Endothelial cell (in vitro differentiated cells): ENCODE measurements around the gene MCOLN3. TPM values are rescaled to one million over a fixed set of nuclear protein-coding genes. Genes with fewer than 3 reads are reported as not detected.

ENCODE experiments used
- DNase-seq: peaks from one replicate; pipeline ENCODE4 v3.0.0; 2021; ENCODE audit warnings: low spot score
- H3K27ac Mint-ChIP-seq: one replicate; pipeline ENCODE4 v1.8.0; 2021; ENCODE audit warnings: mixed read lengths, inconsistent platforms; ENCODE audit not compliant: unreplicated experiment
- H3K27me3 Mint-ChIP-seq: one replicate; pipeline ENCODE4 v1.8.0; 2021; ENCODE audit warnings: mild to moderate bottlenecking, moderate library complexity, mixed read lengths, inconsistent platforms; ENCODE audit not compliant: unreplicated experiment
- H3K36me3 Mint-ChIP-seq: one replicate; pipeline ENCODE4 v1.8.0; 2021; ENCODE audit warnings: mild to moderate bottlenecking, low read depth, mixed read lengths, inconsistent platforms; ENCODE audit not compliant: unreplicated experiment
- H3K4me1 Mint-ChIP-seq: one replicate; pipeline ENCODE4 v1.8.0; 2021; ENCODE audit warnings: mild to moderate bottlenecking, mixed read lengths, inconsistent platforms; ENCODE audit not compliant: unreplicated experiment
- H3K4me3 Mint-ChIP-seq: one replicate; pipeline ENCODE4 v1.8.0; 2021; ENCODE audit warnings: mild to moderate bottlenecking, mixed read lengths, inconsistent platforms; ENCODE audit not compliant: unreplicated experiment
- H3K9me3 Mint-ChIP-seq: one replicate; pipeline ENCODE4 v1.8.0; 2021; ENCODE audit warnings: mixed read lengths, inconsistent platforms; ENCODE audit not compliant: unreplicated experiment
- total RNA-seq: library from RNA; stranded (reverse); fragmentation: NEBNext Ultra II Directional; extraction: Animal tissue kit (Norgen Biotek cat#: 25700); gene quantifications from one replicate; pipeline ENCODE4 v1.2.1, GENCODE V29; 2021; ENCODE audit not compliant: unreplicated experiment
- TF ChIP-seq, protein P1 (sequence below): fragments of 200-600 bp; sonication (generic); IDR thresholded peaks from one replicate; pipeline ENCODE4 v1.5.0; 2021; ENCODE audit warnings: antibody characterized with exemption; ENCODE audit not compliant: unreplicated experiment

The MCOLN3 gene
- total RNA-seq, 1 donor from 2014 or later: 0.90 TPM

GRCh38 chr1:84998642-84999280, 49.5 kb downstream of the MCOLN3 start:
- Mint-ChIP-seq H3K9me3 (no peaks in the 10 kb centered on the region), H3K27me3 (peaks cover 19% of the 10 kb centered on the region), H3K36me3 (no peaks in the 10 kb centered on the region), H3K27ac (no peak overlapping the region), H3K4me1 (peaks cover 4% of the 10 kb centered on the region), H3K4me3 (peak overlapping the region; percentile 69)
- TF ChIP-seq, protein P1, sequence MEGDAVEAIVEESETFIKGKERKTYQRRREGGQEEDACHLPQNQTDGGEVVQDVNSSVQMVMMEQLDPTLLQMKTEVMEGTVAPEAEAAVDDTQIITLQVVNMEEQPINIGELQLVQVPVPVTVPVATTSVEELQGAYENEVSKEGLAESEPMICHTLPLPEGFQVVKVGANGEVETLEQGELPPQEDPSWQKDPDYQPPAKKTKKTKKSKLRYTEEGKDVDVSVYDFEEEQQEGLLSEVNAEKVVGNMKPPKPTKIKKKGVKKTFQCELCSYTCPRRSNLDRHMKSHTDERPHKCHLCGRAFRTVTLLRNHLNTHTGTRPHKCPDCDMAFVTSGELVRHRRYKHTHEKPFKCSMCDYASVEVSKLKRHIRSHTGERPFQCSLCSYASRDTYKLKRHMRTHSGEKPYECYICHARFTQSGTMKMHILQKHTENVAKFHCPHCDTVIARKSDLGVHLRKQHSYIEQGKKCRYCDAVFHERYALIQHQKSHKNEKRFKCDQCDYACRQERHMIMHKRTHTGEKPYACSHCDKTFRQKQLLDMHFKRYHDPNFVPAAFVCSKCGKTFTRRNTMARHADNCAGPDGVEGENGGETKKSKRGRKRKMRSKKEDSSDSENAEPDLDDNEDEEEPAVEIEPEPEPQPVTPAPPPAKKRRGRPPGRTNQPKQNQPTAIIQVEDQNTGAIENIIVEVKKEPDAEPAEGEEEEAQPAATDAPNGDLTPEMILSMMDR: no peak
- DNase-seq: no peak

DNA sequence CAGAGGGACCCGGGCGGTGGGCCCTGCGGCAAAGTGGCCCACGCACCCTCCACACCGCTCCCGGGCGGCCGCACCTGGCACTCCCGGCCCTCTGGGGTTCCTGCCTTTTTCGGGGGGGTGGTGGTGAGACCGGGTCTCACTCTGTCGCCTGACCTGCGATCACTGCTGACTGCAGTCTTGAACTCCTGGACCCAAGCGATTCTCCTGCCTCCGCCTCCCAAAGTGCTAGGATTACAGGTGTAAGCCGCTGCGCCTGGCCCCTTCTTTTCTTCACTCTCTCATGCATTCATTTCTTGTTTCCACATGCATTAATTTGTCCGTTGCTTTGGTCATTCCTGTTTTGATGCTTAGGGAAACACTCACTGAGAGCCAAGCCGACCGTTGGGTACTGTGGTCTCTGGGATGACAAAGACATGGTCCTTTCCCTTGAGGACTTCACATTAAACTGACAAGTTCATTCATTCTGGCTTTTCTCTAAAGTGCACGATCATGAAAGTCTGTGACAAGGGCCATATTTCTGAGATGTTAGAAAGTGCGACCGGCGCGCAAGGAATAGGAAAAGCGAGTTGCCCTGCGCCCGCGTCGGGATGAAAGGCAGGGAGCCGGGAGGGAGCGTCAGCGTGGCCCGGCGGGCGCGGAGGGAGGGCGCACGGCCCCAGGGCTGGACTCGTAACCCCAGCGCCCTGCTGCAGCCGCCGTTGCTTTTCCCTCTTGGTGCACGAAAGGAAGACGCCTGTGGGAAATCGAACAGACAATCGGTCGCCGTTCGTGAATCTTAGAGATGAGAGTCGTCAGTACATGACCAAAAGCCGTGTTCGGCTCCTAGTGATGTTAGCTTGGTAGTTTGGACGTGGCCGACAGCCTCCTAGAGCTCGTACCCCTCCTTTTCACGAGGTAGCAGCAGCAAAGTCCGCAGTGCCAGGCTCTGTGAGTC, 50.4 kb downstream of the MCOLN3 start:
- H3K4me1 Mint-ChIP-seq: peaks cover 4% of the 10 kb centered on the region
- no peaks in the 10 kb centered on the region for H3K9me3 Mint-ChIP-seq
- no peak overlapping the region for H3K27ac Mint-ChIP-seq
- H3K4me3 Mint-ChIP-seq: peak overlapping the region; percentile 88
- H3K36me3 Mint-ChIP-seq: no peaks in the 10 kb centered on the region
- TF ChIP-seq, protein P1: no peak
- peak; percentile 22 for DNase-seq
- peaks cover 19% of the 10 kb centered on the region for H3K27me3 Mint-ChIP-seq

DNA sequence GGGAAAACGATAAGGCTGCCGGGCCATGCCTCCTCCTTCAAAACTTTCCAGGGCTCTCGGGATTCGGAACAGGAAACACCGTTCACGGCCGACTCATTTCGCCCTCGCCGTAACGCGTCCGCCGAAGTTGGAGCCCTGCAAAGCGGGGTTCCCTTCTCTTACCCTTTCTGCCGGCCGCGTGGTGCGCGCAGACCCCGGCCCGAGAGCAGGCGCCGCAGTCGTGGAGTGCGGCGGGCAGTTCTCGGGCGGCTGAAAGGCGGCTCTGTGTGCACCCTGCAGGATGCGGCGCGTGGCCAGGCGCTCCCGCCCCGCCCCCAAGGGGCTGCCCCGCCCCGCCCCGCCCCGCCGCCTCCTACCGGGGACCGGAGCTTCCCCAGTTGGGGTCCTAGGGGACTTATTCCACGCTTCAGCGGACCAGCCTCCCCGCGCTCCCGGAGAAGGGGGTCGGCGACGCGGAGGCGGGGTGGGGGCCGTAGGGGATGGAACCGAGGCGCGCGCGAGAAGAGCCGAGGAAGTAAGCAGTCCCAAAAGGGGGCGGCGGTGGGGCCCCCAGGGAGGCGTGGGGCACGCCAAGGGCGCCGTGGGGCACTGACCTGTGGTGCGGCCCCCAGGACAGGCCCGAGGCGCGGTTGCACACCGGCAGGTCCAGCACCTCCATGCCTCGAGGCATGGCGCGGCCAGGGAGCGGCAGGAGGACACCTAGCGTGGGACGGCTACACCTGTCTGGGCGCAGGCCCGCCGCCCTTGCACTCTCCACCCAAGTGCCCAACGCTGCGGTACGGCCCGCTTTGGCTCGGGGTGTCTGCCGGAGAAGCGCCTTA, 51.2 kb downstream of the MCOLN3 start, which contains the start of gene MCOLN2:
Gene MCOLN2, minus strand, starts transcription at position 268 of the 821 bp plus-strand sequence. Its CDS starts 241 bp downstream, at position 27.
- H3K4me3 Mint-ChIP-seq: peak within 1 kb of the TSS; percentile 88
- peak; percentile 48 for DNase-seq
- peak within 1 kb of the TSS; percentile 18 for H3K27ac Mint-ChIP-seq
- peaks cover 19% of the 10 kb centered on the region for H3K27me3 Mint-ChIP-seq
- H3K4me1 Mint-ChIP-seq: peaks cover 4% of the 10 kb centered on the region
- TF ChIP-seq, protein P1: no peak
- H3K36me3 Mint-ChIP-seq: no peaks in the 10 kb centered on the region
- H3K9me3 Mint-ChIP-seq: no peaks in the 10 kb centered on the region

DNA sequence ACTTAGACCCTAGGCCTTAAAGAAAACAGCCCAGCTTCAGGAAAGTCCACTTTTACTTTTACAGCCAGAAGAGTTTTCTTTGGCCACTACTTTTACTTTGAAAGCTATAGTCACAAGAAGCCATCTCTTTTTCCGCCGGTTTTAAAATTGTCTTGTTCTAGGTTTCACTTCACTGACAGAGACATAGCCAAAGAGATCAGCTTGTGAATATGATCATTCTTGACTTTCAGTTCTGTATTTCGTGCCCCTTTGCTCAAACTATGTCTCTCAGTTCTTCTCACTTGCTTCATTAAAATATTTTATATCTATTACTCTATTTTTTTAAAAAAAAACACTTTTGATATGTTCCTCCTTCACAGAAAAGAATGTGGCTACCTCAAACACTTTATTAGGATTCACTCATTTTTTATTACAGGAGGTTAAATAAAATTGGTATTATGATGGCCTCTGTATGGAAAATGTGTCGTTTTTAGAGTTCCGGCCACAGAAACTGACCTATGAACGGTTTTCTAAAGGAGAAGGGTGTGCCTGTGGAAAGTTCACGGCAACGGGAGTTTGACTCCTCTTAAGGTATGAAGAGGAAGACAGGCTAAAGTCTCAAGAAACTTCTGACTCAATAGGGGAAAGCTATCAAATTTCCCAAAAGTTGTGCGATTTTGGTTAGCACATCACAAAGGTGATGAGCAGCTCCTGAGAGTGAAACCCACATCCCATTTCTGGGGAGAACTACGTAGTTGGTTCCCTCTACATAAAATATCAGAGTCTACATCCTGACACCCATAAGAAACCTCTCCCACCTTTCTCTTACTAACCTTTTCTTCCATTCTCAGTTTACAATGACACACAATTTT, 52.6 kb downstream of the MCOLN3 start:
- Mint-ChIP-seq H3K27ac (no peak overlapping the region), H3K9me3 (no peaks in the 10 kb centered on the region), H3K4me3 (peak overlapping the region; percentile 61), H3K4me1 (peaks cover 4% of the 10 kb centered on the region), H3K36me3 (no peaks in the 10 kb centered on the region), H3K27me3 (peaks cover 15% of the 10 kb centered on the region)
- TF ChIP-seq, protein P1: no peak
- no peak for DNase-seq
